Parietal lobe (tissue), 1 donor: ENCODE results near the gene DHX9. TPM values are rescaled to one million over a fixed set of nuclear protein-coding genes. Genes with fewer than 3 reads are reported as not detected.

ENCODE experiments used
- total RNA-seq: library from RNA; depleted of rRNA; stranded (reverse); fragments of >200 nt; gene quantifications from one replicate; pipeline ENCODE4 v1.2.3, GENCODE V29; 2014

DHX9 gene
- total RNA-seq, result 282 TPM

GRCh38 chr1:182839209-182840066, at the start of gene DHX9:
Gene DHX9 (plus strand): TSS chr1:182839347. CDS start chr1:182842567, 3,220 bp downstream.

Other genes starting within 250 kb of the DHX9 start
- 0.94 TPM for gene RGS16, start 235.0 kb upstream of the DHX9 start, total RNA-seq
- gene RGS8, start 154.8 kb upstream of the DHX9 start, total RNA-seq, result 10.3 TPM
- gene NPL, start 49.6 kb upstream of the DHX9 start, total RNA-seq, result 11.9 TPM
- not detected for gene SHCBP1L, start 113.8 kb downstream of the DHX9 start, total RNA-seq
- 45.7 TPM for gene LAMC1, start 184.1 kb downstream of the DHX9 start, total RNA-seq